Subcutaneous preadipocyte (primary cell): ENCODE data around the gene REEP5. TPM values are rescaled to one million over a fixed set of nuclear protein-coding genes. Genes with fewer than 3 reads are reported as not detected.

Source experiments
- total RNA-seq: library from RNA; depleted of rRNA; stranded (reverse); fragments of >200 nt; gene quantifications from 2 replicates; pipeline ENCODE4 v1.2.3, GENCODE V29; 2012

REEP5 gene
- 35.6 and 46.7 TPM in 2 replicates for total RNA-seq

GRCh38 chr5:112921833-112922817 is at the start of gene REEP5:
Gene REEP5 (minus strand): TSS chr5:112922227. CDS start chr5:112922190, 37 bp downstream.

DNA sequence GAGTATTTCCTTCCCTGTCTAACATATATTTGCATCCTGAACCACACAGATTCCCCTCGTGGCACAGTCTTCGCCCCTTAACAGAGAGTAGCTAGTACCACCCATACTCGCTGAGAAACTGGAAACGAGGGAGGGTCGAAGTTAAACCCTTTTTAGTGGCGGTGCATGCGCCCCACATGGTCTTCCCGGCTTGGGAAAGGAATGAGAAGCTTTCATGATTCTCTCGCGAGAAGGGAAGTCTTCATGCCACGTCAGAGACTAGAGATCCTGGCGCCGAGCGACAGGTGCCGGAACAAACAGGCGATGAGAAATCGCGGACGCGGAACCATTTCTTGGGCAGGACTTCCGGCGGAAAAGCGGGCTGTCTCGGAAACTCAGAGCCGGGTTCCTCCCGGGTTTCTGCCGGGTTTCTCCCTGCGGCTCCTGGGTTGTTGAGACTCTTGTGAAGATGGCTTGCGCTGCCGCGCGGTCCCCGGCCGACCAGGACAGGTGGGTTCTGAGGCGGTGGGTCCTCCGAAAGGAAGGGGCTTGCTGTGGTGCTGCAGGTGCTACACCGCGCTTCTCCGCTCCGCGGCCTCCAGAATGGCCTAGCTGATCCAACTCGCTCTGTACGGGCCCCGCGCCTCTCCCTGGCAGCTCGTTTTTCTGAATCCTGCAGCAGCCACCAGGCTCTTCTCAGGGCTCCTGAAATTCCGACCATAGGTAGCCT is 60.9 kb downstream of the REEP5 start, which contains the start of gene SRP19:
Gene SRP19, plus strand, starts transcription at position 359 of the 709 bp plus-strand sequence. Its CDS starts 90 bp downstream, at position 449.

Other genes with a start within 250 kb of the REEP5 start
- gene APC, start 184.3 kb downstream of the REEP5 start, total RNA-seq, result 46.3 and 58.5 TPM in 2 replicates
- gene SRP19, start 60.9 kb downstream of the REEP5 start, total RNA-seq, result 34.8 and 34.9 TPM in 2 replicates
- gene DCP2, start 54.6 kb upstream of the REEP5 start, total RNA-seq, result 15.1 and 20.5 TPM in 2 replicates